SKM-1 treated with dmso at 0.1 percent for 144 hours (cell line): Measurements from ENCODE around the gene TMEM181.
"Not testable (repeated sequence)": the region's sequence is repeated elsewhere in the genome, so short reads cannot be mapped to it uniquely, and the experiment has no call there.

Experiments used
- DNase-seq: peaks from one replicate; lab custom pipeline; 2025; ENCODE audit not compliant: unreplicated experiment; lab: John Stamatoyannopoulos, UW

Gene TMEM181

DNA sequence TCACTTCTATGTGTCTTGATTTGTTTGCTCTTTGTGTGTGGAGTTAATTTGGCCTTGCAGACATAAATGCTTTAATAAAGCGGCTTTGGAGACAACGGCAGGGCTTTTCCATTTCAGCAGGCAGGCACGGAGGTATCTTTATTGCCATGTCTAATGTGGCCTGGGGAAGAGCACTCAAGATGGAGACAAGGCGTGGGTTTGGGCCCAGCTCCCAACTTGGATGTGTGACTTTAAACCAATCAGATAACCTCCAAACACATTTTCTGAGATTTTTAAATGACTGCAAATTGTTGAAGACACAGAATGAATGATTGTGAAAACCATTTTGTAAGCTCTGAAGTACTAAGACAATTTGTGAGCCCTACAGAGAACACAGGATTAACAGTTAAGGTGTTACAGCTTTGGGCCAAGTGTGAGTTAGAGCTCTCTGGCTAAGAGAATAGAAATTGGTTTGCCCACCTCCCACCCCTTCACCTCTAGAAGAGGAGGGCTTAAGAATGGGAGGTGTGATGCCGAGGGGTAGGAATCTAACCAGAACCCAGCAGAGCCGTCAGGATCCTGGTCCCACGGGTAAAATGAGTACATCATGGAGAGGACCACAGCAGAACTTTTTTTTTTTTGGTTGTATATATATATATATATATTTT, 75.7 kb downstream of the TMEM181 start:
- DNase-seq, result no peak

DNA sequence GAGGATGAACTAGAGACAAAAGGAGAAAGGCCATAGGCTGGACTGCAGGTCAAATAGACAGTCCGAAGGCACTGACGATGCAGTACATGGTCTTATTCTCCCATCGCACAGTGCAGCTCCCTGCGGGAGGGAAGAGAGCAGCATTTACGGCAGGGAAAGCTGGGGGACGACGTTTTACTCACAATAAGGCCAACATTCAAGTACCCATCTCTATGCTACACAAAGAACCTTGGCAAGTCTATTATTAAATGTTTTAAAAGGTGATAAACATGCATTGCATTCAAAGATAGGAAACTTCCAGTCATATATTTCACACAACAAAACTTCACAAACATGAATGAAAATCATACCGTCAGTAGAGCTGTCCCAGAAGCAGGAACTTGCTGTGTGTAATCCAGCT, 76.9 kb downstream of the TMEM181 start:
- no peak for DNase-seq

DNA sequence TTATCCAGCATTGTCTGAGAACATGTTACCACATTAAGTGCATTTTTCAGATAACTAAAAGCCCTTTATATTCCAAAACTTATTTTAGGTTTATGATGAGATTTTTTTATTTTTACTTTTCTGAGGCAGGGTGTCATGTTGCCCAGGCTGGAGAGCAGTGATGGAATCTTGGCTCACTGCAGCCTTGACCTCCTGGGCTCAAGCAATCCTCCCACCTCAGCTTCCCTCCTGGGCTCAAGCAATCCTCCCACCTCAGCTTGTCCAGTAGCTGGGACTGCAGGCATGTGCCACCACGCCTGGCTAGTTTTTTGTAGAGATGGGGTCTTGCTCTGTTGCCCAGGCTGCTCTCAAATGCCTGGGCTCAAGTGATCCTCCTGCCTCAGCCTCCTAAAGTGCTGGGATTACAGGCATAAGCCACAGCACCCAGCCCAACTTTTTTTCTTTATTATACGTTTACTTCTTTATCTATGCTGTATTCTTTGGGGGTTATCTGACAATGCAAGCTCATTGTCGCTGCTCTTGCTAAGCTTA, 78.5 kb downstream of the TMEM181 start:
- no peak for DNase-seq

DNA sequence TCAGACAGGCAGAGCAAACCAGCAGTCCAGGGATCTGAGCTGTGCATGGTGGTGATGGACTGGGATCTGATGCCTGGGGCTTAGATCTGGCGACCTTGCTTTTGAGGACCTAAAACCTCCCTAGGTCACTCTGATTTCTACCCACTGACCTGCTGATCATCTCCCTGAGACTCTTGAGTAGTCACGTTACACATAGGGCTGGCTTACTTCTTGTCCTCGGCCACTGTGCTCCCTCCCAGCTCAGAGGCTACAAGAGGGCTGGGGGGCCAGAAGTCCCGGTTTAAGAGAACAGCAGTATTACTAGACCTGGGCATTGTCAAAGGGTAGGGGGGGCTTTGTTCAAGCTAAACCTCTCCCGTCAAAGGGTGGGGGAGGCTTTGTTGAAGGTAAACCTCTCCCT, 79.2 kb downstream of the TMEM181 start:
- no peak for DNase-seq

DNA sequence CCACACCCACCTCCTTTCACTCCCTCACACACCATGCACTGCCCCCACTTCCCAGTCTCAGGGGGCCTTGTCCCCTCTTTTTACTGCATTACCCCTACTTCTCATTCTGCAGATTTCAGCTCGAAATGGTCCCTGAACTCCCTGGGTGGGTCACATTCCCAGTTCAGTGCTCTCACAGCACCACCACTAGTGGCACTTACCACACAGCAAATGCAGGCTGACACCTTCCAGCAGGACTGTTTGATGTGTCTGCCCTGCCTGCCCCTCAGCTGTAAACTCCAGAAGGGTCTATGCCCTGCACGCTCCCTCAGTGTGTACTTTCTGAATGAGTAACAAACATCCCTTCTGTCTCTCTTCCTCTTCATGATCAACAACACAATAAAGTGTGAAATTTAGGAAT, 80.6 kb downstream of the TMEM181 start:
- no peak for DNase-seq

DNA sequence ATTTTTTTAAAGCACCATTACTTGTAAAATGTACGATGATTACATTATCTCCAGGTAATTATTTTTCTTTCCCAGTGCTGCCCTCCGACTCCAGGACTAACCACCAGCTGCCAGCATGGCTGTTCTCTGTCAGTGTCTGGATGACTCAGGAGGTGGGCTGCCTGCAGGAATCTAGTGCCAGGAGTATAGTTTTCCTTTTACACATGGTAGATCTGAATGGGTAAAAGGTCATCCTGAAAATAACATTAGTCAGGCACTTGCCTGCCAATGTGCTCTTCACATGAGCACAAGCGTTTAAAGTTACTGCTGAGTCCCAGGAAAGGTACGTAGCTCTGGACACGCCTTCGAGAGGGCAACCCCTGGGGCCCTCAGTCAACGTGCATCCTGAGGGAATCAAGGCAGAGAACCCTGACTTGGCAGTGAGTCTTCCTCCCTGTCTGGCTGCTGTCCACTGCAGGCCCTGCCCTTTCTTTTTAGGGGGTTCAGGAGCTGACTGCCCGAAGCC, 82.3 kb downstream of the TMEM181 start:
- DNase-seq, result no peak

DNA sequence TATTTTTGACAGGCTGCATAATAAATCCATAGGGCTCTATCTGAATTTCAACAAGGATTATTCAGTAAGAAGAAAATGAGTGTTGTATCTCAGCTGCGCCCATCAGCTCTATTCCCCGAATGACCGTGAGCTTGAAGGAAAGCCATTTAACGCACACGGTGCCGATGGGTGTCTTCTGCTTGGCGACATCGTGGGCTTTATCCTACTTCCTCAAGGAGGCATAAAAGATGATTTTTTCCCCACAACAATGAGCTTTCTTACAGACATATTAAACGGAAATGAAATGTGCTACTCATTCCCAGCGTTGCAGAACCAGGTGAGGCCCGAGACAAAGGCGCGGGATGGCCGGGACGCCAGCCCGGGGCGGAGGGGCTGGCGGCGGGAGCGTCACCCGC, 83.9 kb downstream of the TMEM181 start:
- DNase-seq, result no peak

DNA sequence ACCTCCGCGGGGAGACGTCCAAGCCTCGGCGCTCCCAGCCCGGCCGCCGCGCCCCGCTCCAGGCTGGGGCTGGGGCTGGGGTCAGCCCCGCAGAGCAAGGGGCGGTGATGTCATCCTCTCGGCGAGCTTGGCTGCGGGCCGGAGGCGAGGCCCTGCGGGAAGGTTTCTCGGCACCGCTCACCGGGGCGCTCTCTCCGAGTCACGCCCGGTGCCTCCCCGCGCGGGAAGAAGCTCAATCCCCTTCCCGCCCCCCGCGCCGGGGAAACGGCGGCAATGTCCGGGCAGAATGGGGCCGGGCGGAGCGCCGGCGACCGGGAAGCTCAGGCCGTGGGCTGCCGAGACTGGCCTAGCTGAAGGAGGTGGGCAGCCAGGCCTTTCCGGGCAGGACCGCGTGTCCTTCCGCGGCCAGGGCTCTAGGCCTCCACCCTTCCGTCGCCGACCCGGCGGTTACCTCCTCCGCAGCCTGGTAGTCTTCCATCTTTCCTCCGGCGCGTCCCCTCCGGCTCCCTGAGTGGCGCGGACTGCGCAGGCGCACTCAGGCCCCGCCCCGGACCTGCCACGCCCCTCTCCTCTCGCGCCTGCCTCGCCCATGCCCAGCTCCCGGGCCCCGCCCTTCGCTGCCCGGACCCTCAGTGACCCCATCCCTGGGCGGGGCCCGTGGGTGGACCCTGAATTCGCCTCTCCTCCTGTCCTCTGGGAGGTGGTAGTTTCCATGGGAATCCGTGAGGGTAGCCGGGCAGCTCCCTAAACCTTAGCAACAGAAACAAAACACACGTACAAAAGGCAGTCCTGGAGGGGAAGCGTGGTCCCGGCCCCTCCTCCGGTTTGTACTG, 84.6 kb downstream of the TMEM181 start, which contains the start of gene DYNLT1:
DYNLT1 (minus strand) TSS at position 513 of the 833 bp plus-strand sequence; CDS start at position 478, 35 bp downstream.
- DNase-seq, result peak; percentile 77

DNA sequence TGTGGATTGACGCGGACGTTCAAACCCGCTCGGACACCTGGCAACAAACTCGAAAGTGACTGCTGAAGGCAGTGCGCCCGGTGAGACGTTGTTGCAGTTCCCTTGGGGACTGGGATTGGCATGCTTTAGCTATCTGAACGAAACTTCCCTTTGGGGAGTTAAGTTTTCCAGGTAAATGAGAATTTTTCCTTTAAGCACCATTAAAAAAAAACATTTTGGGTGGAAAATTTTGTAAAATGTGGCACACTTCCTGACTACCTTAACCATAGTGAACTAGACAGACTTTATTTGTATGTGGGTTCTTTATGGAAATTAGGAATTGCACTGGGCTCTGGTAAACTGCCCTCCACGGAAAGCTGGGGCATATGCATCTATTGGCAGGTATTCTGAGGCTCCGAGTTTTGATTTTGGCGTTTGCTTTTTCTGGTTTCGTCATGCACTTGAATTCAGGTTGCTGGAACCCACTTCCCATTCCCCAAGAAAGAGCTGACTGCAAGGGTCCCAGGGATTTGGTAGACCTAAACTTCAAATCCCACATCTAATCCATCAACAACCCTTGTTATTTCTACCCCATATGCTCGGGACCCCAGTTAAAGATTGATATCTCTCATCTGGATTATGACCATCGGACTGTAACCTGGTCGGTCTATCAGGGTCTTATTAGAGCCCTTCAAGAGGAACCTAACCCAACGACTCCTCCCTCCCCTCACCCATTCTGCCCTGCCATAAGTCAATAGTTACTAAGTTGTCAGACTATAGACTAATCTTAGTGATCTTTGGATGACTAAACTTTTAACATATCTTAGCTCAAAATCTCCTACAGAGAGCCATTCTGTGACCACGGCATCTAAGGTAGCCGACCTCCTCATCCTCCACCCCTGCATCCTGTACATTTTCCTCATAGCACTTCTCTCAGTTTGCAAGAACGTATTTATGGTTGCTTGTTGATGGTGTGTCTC, 85.5 kb downstream of the TMEM181 start:
- no peak for DNase-seq

DNA sequence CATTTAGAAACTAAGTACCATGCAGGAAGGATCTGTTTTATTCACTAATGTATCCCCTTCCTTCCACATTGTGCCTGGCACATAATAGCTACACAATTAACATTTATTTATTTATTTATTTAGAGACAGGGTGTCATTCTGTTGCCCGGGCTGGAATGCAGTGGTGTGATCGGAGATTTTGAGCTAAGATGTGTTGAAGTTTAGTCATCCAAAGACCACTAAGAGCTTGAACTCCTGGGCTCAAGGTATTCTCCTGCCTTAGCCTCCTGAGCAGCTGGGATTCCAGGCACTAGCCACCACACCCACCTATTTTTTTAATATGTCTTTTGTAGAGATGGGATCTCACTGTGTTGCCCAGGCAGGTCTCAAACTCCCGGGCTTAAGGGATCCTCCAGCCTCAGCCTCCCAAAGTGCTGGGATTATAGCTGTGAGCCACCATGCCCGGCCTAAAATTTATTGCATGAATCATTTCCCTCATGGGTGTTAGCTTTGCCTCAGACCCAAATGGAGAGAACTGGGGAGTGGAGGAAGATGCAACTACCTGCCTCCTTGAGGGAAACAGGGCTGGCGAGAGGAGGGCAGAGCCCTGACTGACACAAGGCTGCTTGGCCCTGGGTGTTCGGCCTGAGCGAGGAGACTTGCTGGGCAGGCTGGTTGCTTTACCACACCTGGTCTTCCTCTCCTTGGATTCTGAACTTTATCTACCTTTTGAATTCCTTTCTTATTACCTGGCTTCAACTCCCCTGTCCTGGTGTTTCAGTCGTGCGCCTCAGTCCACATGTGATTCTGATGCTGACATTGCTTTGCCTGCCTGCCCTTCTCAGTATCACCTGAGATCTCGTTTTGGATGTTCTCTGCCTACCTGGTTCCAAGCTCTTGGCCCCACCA, 86.4 kb downstream of the TMEM181 start:
- no peak for DNase-seq

DNA sequence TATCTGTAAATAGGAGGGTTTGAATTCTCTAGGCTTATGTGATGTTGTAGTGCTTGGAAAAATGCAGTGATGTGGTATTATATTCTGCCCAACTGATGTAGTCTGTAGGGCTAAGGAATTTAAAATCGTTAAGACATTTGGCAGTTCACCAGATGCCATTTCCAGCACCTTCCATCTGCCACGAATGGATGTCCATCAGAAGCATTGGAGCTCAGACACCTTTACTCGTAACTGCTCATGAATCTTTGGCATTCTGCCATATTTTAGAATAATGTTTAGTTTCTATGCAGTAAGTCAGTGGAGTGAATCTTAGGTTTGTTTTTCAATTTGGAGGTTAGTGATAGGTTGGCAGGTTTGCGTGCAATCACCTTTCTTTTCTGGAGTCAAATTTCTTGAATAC, 87.6 kb downstream of the TMEM181 start:
- DNase-seq, result no peak

DNA sequence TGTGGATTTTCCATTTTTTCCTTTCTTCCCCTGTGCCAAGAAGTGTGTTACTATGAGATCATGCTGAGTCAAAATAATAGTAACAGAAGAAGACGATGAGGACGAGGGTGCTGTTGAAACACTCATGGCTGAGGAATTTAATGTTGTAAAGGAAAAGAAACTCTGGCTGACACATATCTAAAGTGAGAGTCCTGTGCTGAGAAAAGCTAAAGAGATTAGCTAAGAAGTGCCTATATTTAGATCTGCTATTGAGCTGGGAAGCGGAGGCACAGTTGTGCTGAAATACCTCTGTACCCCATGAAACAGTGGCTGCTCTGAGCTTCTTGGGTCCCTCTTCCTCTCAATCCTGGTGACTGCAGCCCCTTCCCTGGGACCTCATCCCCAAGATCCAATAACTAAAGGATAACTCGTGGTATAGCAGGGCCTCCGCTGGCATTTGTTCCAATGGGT, 88.8 kb downstream of the TMEM181 start:
- DNase-seq, result no peak

DNA sequence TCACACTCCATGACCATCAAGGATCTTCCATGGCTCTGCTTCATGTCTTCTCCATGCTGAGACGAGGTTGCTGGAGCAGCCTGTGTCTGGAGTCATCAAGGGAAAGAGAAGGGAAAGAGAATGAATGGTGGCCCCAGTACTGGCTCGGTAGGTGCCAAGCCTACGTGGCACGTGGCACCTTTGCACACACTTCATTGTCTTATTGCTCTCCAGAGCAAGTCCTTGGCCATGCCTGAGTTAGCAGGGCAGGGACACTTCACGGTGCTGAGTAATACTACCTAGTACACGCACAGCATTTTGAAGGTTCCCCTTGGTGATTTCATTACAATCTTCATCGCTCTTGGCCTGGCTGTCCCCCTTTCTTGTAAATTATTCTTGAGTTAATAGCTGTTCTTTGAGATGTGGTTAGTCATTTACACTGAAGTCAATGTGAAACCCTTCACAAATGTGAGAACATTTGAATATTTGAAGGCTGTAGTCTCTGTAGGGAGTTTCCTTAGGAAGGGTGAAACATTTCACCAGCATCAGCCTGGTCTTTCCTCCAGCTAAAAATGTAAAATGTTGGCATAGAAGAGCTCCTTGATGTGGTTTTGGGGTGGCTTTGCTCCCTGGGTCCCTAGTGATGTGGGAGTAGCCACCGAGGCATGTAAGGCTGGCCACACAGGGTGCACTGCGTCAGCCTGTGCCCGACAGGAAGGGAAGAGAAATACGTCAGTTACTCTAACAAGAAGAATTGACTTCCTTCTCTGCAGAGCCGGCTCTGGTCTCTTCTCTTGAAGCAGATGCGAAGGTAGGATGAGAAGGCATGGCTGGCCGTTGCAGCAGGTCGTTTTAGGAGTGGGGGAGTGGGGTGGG, 89.6 kb downstream of the TMEM181 start, which contains the start of gene SYTL3:
SYTL3 (plus strand) TSS at position 766 of the 855 bp plus-strand sequence. CDS start 13,215 bp downstream, outside the sequence.
- peak; percentile 64 for DNase-seq

DNA sequence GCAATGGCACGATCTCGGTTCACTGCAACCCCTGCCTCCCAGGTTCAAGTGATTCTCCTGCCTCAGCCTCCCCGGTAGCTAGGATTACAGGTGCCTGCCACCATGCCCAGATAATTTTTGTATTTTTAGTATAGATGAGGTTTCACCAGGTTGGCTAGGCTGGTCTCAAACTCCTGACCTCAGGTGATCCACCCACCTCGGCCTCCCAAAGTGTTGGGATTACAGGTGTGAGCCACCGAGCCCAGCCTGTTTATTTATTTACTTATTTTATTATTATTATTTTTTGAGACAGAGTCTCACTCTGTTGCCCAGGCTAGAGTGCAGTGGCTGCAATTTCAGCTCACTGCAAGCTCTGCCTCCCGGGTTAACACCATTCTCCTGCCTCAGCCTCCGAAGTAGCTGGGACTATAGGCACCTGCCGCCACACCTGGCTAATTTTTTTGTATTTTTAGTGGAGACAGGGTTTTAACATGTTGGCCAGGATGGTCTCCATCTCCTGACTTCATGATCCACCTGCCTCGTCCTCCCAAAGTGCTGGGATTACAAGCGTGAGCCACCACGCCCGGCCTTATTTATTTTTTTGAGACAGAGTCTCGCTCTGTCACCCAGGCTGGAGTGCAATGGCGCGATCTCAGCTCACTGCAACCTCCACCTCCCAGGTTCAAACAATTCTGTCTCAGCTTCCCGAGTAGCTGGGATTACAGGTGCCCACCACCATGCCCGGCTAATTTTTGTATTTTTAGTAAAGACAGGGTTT, 92.3 kb downstream of the TMEM181 start:
- DNase-seq, result not testable (repeated sequence)

DNA sequence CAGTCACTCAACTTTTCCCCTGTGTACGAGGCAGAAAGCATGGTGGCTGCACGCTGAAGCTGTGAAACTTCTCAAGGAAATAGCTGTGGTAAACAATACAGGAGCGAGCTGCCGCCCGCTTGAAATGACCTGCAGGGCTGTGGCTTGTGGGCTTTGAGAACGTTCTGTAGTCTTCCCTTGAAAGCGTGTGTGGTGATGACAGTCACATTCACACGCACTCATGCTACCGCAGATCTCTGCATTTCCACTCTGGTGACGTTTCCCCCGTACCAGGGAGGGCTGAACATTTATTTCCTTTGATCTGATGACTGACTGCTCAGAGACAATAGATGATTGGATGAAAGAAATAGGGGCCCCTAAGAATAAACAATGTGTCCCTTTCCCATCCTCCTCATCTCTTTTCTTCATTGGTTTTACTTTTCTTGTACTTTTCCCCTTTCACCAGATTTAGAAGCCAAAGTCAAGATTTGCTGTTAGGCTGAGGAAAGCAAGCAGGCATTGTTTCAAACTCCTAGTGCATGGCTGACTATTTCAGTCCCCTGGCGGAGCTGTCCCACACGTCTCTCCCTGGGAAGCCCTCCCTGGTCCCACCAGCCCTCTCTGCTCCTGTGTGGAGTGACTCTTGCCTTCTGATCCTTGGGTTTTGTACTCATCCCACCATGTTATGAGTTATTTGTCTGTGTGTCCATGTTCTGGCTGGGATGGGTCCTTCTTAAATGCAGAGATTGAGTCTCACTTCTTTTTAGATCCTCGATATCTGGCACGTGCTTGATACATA, 93.9 kb downstream of the TMEM181 start:
- DNase-seq, result no peak

DNA sequence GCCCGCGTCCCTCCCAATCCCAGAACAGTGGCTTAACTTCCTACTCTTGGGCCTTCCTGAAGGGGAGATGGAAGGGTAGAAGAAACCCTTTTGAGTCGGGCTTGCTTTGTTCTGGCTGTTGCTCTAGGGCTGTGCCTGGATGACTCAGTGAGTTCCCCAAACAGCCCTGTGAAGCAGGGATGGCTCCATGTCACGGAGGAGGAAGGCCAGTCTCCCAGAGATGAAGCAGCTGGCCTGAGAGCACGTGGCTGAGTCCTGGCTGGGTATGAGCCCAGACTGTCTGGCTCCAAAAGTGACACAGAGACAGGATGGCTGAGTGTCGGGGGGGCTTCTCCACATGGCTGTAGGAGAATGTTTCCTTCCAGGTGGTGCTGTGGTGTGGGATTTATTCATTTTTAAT, 94.6 kb downstream of the TMEM181 start:
- DNase-seq, result peak; percentile 21

DNA sequence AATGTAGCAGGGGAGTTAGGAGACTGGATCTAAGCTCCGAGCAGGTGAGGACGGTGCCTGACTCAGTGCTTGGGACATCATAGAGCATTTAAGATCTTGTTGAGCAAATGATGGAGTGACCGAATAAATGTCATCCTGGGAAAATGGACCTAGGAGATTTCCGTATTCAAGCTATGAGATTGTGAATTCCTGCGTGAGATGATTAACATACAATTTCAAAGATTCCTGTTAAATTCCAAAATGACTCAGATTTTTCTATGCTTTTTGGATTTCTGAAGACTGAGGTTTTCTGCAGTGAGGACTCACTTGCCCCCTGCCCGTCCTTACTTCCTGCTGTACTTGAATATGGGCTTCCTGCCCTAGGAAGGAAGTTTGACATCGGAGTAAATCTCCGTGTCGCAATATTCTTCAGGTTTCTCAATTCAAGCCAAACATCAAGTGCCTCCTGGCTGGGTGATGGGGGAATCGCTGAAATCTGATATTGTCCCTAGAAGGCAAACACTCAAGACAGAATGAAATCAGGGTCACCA, 95.1 kb downstream of the TMEM181 start:
- DNase-seq, result peak; percentile 81
